ENCODE measurements around the gene ATP2A3. TPM values are rescaled to one million over a fixed set of nuclear protein-coding genes. Genes with fewer than 3 reads are reported as not detected.

Gene ATP2A3
- 0.75 and 1.1 TPM in 2 replicates for total RNA-seq (2014; rRNA removed; shearing (Covaris generic))
- 6.5 and 10.1 TPM in 2 replicates for polyA plus RNA-seq (2015; cell fraction: cytosol; rRNA removed)
- 8.3 and 15.2 TPM in 2 replicates for polyA plus RNA-seq (2015; cell fraction: nucleus; rRNA removed)

DNA sequence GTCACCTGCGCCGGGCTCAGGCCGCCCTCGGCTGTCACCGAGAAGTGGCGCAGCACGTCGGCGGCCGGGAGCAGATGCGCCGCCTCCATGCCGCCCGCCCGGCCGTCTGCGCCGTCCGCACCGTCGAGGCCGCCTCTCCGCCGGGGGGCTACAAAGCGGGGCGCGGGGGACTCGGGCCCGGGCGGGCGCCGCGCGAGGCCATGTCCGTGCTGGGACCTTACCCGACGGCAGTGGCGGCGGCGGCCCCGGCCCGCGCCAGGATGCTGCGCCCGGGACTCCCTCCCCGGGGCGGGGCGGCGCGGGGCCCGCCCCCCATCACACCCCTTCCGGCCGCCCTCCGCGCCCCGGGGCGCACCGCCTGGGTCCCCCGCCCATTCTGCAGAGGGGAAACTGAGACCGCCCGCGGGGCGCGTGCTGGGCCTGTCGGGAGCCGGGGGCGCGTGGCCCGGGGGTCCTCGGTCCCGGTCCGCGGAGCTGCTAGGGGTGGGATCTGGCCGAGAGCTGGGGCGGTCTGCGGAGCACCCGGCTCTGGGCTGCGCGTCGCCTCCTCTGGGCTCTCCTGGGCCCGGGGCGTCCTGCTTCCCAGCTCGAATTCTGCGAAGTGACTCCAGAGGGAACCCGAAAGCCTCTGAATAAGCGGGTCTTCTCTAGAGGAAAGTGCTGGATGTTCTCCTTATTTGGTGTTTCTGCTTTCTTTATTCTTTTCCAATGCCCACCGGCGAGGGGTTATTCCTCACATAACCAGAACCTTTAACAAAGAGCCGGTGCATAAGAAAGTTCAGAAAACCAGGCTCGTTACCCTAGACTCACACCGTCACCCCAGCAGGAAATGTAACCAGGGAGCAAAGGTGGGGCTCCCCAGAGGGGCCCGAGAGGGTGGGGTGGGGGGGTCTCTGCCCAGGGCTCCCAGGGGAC, at the start of gene ATP2A3:
TSS of gene ATP2A3 (minus strand) at position 235 of the 915 bp plus-strand sequence. CDS start at position 89, 146 bp downstream.
- in situ Hi-C loops (cut with HindIII; ENCODE audit: low pct_unique_long_range_greater_than_20kb, low sequenced_read_pairs) = no loop called here
- DNase-seq (ENCODE audit: low read depth, low spot score) = no peak

- in situ Hi-C loops (cut with HindIII; ENCODE audit: low pct_unique_long_range_greater_than_20kb, low sequenced_read_pairs) = no loop called here
Measured at GRCh38 chr17:4010754-4011153, 46.5 kb upstream of the ATP2A3 start.

GRCh38 chr17:4009186-4009785, 45.0 kb upstream of the ATP2A3 start:
- DNase-seq (ENCODE audit: low read depth, low spot score) = no peak
- in situ Hi-C loops (cut with HindIII; ENCODE audit: low pct_unique_long_range_greater_than_20kb, low sequenced_read_pairs) = no loop called here

More at GRCh38 chr17:4010754-4011153, 46.5 kb upstream of the ATP2A3 start:
- no peak for DNase-seq (ENCODE audit: low read depth, low spot score)

GRCh38 chr17:4008441-4009185, 44.4 kb upstream of the ATP2A3 start:
- in situ Hi-C loops (cut with HindIII; ENCODE audit: low pct_unique_long_range_greater_than_20kb, low sequenced_read_pairs) = no loop called here
- DNase-seq (ENCODE audit: low read depth, low spot score) = no peak

DNA sequence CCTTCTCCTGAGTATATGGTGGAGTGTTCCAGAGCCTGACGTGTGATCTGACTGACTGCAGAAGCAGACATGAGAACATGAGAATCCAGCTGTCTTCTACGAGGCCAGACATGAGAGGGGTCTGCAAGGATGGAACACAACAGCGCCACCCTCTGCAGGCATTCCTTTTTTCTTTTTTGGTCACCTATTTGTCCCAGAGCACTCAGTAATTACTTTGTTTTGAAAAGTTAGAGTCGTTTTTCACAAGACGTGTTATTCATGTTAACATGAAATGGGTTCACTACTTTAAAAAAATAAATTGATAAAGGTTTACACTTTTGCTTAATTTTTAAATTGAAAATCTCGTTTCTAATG, 43.8 kb upstream of the ATP2A3 start:
- DNase-seq (ENCODE audit: low read depth, low spot score) = no peak
- in situ Hi-C loops (cut with HindIII; ENCODE audit: low pct_unique_long_range_greater_than_20kb, low sequenced_read_pairs) = no loop called here

DNA sequence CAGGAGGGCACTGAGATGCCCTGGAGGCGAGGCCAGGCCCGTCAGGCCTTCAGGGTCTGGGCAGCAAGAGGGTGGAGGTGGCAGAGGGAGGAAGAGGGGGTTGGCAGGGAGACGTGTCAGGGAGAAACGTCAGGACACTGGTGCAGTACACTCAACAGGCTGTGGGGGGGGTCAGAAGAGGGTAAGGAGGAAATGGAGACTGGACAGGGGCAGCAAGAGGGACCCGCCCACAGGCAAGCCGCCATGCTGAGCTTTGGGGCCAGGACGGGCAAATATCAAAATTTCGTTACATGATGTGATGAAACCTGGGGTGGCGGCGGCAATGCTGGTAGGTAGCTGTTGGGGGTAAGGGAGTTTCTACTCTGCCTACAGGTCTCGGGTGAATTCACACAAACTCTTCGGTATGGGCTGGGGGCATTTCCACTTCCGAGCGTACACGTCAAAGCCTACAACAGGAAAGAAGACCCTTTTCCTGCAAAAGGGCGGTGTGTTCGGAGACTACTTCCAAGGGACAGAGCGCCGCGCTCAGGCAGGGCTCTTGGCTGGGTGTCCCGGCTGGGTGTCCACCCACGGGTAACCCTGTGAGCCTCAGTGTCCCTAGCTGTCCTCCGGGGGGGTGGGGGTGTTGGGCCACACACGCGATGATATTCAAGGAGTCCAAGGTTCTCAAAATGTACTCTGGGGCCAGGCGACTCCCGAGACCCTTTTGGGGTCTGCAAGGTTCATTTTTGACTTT, 43.3 kb upstream of the ATP2A3 start:
- in situ Hi-C loops (cut with HindIII; ENCODE audit: low pct_unique_long_range_greater_than_20kb, low sequenced_read_pairs) = no loop called here
- DNase-seq (ENCODE audit: low read depth, low spot score) = no peak

DNA sequence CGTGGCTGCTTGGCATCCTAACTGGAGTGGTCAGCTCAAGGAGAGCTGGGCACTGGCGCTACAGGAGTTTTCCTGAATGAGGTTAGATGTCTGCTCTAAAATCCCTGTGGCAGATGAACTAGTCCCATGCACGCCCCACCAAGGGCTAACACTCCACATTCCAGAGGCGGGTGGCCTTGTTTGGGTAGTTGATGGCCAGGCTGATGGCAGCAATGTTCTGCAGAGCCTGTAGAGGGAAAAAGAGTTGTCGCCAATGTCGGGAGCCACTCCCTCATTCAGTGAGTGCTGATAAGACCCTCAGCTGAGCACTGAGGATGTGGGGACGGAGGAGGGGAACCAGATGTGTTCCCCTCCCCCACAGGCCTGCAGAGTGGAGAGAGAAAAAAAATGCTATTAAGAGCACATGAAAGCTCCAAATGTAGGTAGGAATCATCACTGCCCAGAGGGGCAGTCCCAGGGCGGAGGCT, 42.5 kb upstream of the ATP2A3 start:
- in situ Hi-C loops (cut with HindIII; ENCODE audit: low pct_unique_long_range_greater_than_20kb, low sequenced_read_pairs) = no loop called here
- no peak for DNase-seq (ENCODE audit: low read depth, low spot score)

GRCh38 chr17:4006165-4006589, 41.9 kb upstream of the ATP2A3 start:
- no peak for DNase-seq (ENCODE audit: low read depth, low spot score)
- in situ Hi-C loops (cut with HindIII; ENCODE audit: low pct_unique_long_range_greater_than_20kb, low sequenced_read_pairs) = no loop called here

DNA sequence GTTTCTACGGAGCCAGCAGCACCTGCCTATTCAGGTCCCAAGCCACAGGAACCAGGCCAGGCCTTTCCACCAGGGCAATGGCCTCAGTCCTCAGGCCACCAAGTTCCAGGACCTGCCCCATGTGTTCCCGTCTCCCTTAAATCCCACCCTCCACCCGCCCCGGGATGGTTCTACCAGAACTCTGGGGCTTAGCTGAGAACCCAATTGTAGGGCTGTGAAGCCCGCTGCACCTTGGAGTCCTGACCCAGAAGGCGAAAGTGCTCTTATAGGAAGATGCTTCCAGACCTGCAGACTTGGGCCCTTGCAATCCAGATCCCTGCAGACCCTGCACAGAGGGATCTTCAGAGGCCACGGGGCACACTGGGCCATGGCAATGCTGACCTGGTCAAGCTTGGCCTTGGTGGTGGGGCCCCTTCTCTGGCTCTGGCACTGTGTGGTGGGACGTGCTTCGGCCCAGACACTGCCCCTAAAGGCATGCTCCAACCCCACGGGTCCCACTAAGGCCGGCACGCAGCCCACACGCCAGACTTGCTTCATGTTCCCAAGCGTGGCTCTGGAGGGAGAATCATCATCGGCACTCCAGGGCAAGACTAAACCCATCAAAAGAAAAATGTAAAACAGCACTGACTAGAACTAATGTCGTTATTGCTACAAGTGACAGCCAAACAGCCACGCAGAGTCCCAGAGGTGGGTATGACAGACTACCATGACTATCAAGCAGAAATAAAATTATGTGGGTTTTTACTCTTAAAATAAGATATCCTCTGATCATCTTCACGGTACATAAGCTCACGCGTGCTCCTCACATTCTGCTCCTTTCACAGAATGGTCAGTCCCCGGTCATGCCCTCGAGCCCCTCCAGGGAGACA, 41.3 kb upstream of the ATP2A3 start:
- no peak for DNase-seq (ENCODE audit: low read depth, low spot score)
- in situ Hi-C loops (cut with HindIII; ENCODE audit: low pct_unique_long_range_greater_than_20kb, low sequenced_read_pairs) = no loop called here

GRCh38 chr17:4004517-4005295, 40.5 kb upstream of the ATP2A3 start:
- in situ Hi-C loops (cut with HindIII; ENCODE audit: low pct_unique_long_range_greater_than_20kb, low sequenced_read_pairs) = no loop called here
- peak; percentile 20 for DNase-seq (ENCODE audit: low read depth, low spot score)

DNA sequence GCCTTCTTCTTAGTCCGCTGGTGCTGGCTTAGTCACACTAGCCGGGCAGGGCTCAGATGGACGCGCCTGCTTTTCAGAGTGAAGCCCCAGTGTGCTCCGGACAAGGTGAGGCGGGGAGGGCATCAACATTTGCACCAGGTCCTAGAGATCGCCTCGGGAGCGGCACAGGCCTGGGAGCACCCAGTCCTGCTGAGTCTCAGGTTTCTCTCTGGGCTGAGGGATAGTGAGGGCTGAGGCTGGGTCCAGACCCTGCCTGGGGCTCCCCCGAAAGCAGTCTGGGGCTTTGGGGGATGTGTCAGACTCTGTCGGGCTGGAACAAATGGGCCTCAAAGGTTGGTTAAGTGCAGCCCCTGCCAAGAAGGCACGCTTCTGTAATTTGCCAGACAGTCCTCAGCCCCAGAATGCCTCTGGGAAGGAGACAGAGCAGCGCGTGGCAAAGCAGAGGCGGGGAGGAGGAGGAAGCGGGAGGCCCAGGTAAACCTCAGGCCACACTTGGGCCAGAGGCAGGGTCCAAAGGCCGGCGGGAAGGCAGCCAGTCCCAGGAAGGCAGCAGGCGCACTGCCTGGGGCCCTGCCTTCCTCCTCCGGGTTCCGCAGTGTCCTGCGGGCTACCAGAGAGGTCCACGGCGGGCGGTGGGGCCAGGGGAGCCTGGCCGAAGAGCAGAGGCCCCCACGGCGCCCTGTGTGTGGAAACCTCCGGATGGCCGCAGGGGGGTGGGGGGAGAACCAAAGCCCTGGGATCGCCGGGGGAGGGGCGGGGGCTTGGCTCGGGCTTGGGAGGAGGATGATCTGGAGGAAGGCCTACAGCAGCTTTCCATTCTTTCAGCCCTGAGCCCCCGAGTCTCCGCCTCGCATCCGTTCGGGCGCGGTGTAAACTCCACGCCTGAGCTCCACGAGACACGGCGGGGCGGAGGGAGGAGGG, 39.5 kb upstream of the ATP2A3 start:
- in situ Hi-C loops (cut with HindIII; ENCODE audit: low pct_unique_long_range_greater_than_20kb, low sequenced_read_pairs) = no loop called here
- no peak for DNase-seq (ENCODE audit: low read depth, low spot score)

DNA sequence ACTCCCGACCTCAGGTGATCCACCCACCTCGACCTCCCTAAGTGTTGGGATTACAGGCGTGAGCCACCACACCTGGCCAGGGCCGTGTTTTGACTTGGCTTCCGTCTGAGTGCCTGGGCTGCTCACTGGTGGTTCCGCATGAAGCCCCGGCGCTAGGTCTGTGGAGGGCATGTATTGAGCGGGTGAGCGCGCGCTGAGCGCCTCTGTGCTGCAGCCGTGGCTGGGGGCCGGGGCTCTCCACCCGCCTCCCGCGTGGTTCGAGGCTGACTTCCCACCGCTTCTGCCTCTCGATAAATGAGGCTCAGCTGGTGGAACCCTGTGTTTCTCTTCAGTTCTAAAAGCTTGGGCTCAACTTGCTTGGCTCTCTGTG, 38.9 kb upstream of the ATP2A3 start:
- in situ Hi-C loops (cut with HindIII; ENCODE audit: low pct_unique_long_range_greater_than_20kb, low sequenced_read_pairs) = no loop called here

DNA sequence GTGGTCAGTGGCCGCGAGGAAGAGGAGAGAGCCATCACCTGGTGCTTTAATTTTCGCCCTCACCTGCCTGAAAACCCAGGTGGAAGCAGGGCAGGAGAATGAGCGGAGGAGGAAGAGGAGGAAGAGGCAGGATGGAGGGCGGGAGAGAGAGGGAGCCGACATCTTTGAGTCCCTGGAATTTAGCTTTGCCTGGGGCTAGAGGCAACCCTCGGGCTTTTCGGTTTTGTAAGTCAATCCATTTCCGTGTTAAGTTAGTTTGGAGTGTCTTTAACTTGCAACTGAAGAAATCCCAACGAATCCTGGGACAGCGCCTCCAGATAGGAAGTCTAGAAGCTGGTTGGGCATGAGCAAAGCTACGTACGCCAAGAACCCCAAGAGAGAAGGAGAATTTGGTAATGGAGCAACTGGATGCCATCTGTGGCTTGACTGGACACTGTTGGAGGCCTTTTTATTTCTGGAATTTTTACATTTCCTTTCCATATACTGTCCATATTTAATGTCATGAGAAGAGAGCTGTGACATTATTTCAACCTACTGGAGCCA, 36.9 kb upstream of the ATP2A3 start:
- in situ Hi-C loops (cut with HindIII; ENCODE audit: low pct_unique_long_range_greater_than_20kb, low sequenced_read_pairs) = no loop called here
- no peak for DNase-seq (ENCODE audit: low read depth, low spot score)

More for the DNA sequence above, 38.9 kb upstream of the ATP2A3 start:
- DNase-seq (ENCODE audit: low read depth, low spot score) = no peak

- DNase-seq (ENCODE audit: low read depth, low spot score) = no peak
- in situ Hi-C loops (cut with HindIII; ENCODE audit: low pct_unique_long_range_greater_than_20kb, low sequenced_read_pairs) = no loop called here
Measured at GRCh38 chr17:3998436-3998835, 34.2 kb upstream of the ATP2A3 start.

GRCh38 chr17:3995067-3995466, 30.8 kb upstream of the ATP2A3 start:
- no peak for DNase-seq (ENCODE audit: low read depth, low spot score)
- in situ Hi-C loops (cut with HindIII; ENCODE audit: low pct_unique_long_range_greater_than_20kb, low sequenced_read_pairs) = no loop called here
